ENCODE measurements around the gene GOLGA1. TPM values are rescaled to one million over a fixed set of nuclear protein-coding genes. Genes with fewer than 3 reads are reported as not detected.

Gene GOLGA1
- total RNA-seq, 1 experiment from 2014 or later = 14.2 TPM

GRCh38 chr9:124868511-124869465, 72.1 kb downstream of the GOLGA1 start:
- Histone ChIP-seq H3K4me1 (ENCODE audit: low read length) (peaks cover 53% of the 10 kb centered on the region), H3K4me2 (ENCODE audit: low read depth, low read length, poor library complexity, severe bottlenecking) (peak overlapping the region; percentile 98)

GRCh38 chr9:124863371-124863871, 77.5 kb downstream of the GOLGA1 start:
- H3K4me2 ChIP-seq (ENCODE audit: low read depth, low read length, poor library complexity, severe bottlenecking) = peak overlapping the region; percentile 89
- H2AFZ ChIP-seq (ENCODE audit: low read length) = peak overlapping the region; percentile 6; the same call in 1 of the 2 replicates
- peak overlapping the region; percentile 84 for H3K27ac ChIP-seq (ENCODE audit: low read length)
- H3K9me3 ChIP-seq (ENCODE audit: low read length) = no peaks in the 10 kb centered on the region
- no peaks in the 10 kb centered on the region for H3K27me3 ChIP-seq (ENCODE audit: low read length)
- DNase-seq = peak; percentile 81
- peak overlapping the region; percentile 82; the same call in 1 of the 2 replicates for H3K4me3 ChIP-seq (ENCODE audit: low read length)
- H3K9ac ChIP-seq (ENCODE audit: low read length) = peak overlapping the region; percentile 36
- H3K36me3 ChIP-seq (ENCODE audit: insufficient read depth, low read length) = peaks cover 31% of the 10 kb centered on the region
- H3K4me1 ChIP-seq (ENCODE audit: low read length) = peaks cover 52% of the 10 kb centered on the region
- peaks cover 41% of the 10 kb centered on the region for H3K79me2 ChIP-seq (ENCODE audit: low read length)
- no peaks in the 10 kb centered on the region for H3K9me2 ChIP-seq (replicated peaks; ENCODE audit: insufficient read depth, low read length)
- peaks cover 32% of the 10 kb centered on the region for H4K20me1 ChIP-seq (ENCODE audit: insufficient read depth, low read depth, low read length)

More at GRCh38 chr9:124868511-124869465, 72.1 kb downstream of the GOLGA1 start:
- peak overlapping the region; percentile 100 for H3K9ac ChIP-seq (ENCODE audit: low read length)
- H3K79me2 ChIP-seq (ENCODE audit: low read length) = peaks cover 65% of the 10 kb centered on the region
- no peaks in the 10 kb centered on the region for H3K9me2 ChIP-seq (replicated peaks; ENCODE audit: insufficient read depth, low read length)
- DNase-seq = peak; percentile 96
- H3K27ac ChIP-seq (ENCODE audit: low read length) = peak overlapping the region; percentile 94
- H4K20me1 ChIP-seq (ENCODE audit: insufficient read depth, low read depth, low read length) = peaks cover 34% of the 10 kb centered on the region
- H2AFZ ChIP-seq (ENCODE audit: low read length) = no peak overlapping the region
- no peaks in the 10 kb centered on the region for H3K9me3 ChIP-seq (ENCODE audit: low read length)
- H3K36me3 ChIP-seq (ENCODE audit: insufficient read depth, low read length) = peaks cover 14% of the 10 kb centered on the region
- H3K27me3 ChIP-seq (ENCODE audit: low read length) = no peaks in the 10 kb centered on the region
- peak overlapping the region; percentile 96 for H3K4me3 ChIP-seq (ENCODE audit: low read length)

GRCh38 chr9:124861342-124862229, 79.3 kb downstream of the GOLGA1 start, which contains the start of the genes ARPC5L and RPL35:
ARPC5L (plus strand) TSS chr9:124862130; CDS start chr9:124869291, 7,161 bp downstream.
RPL35 (minus strand) TSS chr9:124861957; CDS start chr9:124861912, 45 bp downstream.
- Histone ChIP-seq H3K9ac (ENCODE audit: low read length) (peak within 1 kb of the TSS; percentile 87), H3K27me3 (ENCODE audit: low read length) (no peaks in the 10 kb centered on the region), H3K36me3 (ENCODE audit: insufficient read depth, low read length) (peaks cover 35% of the 10 kb centered on the region)

DNA sequence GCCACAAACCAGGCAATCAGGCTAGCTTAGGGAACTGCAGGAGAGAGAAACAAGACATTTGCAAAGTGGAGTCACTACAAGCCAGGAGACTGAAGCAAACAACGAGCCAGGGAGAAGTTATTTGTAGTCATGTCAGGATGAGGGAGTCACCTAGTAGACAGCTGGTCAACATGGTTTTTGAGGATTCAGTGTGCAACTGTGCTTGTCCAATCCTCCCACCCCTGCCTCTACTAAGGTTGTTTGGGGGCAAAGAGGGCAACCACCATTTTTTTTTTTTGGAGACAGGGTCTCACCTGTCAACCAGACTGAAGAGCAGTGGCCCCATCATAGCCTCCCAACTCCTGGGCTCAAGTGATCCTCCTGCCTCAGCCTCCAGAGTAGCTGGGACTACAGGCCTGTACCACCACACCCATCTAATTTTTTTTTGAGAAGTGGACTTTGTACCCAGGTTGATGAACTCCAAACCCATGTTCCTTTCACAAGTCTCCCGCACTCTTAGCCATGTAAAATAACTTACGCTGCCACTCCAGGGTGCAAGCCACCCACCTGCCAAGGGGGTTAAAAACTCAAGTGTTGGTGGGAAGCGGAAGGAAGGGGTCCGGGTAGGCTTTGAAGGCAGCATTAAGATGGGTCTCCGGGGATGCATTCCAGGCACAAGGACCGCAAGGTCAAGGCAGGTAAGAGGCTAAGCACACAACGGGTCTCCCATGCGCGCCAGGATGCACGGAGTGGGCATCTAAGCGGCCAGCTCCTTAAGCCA, 80.1 kb downstream of the GOLGA1 start:
- Histone ChIP-seq H3K79me2 (ENCODE audit: low read length) (peaks cover 28% of the 10 kb centered on the region), H4K20me1 (ENCODE audit: insufficient read depth, low read depth, low read length) (peaks cover 46% of the 10 kb centered on the region), H3K27ac (ENCODE audit: low read length) (peak overlapping the region; percentile 80), H3K27me3 (ENCODE audit: low read length) (no peaks in the 10 kb centered on the region), H3K4me2 (ENCODE audit: low read depth, low read length, poor library complexity, severe bottlenecking) (peak overlapping the region; percentile 84), H3K9ac (ENCODE audit: low read length) (peak overlapping the region; percentile 87), H3K36me3 (ENCODE audit: insufficient read depth, low read length) (peaks cover 35% of the 10 kb centered on the region), H3K4me1 (ENCODE audit: low read length) (peaks cover 38% of the 10 kb centered on the region), H3K4me3 (ENCODE audit: low read length) (peak overlapping the region; percentile 82), H3K9me3 (ENCODE audit: low read length) (no peaks in the 10 kb centered on the region), H2AFZ (ENCODE audit: low read length) (no peak overlapping the region), H3K9me2 (replicated peaks; ENCODE audit: insufficient read depth, low read length) (no peaks in the 10 kb centered on the region)
- peak; percentile 50 for DNase-seq

More at GRCh38 chr9:124861342-124862229, 79.3 kb downstream of the GOLGA1 start, which contains the start of the genes ARPC5L and RPL35:
- peak within 1 kb of the TSS; percentile 84 for H3K27ac ChIP-seq (ENCODE audit: low read length)
- H3K79me2 ChIP-seq (ENCODE audit: low read length) = peaks cover 28% of the 10 kb centered on the region
- DNase-seq = peak; percentile 98
- H2AFZ ChIP-seq (ENCODE audit: low read length) = peak within 1 kb of the TSS; percentile 81
- H3K4me2 ChIP-seq (ENCODE audit: low read depth, low read length, poor library complexity, severe bottlenecking) = peak within 1 kb of the TSS; percentile 89
- peaks cover 46% of the 10 kb centered on the region for H4K20me1 ChIP-seq (ENCODE audit: insufficient read depth, low read depth, low read length)
- peaks cover 38% of the 10 kb centered on the region for H3K4me1 ChIP-seq (ENCODE audit: low read length)
- H3K9me3 ChIP-seq (ENCODE audit: low read length) = no peaks in the 10 kb centered on the region
- H3K4me3 ChIP-seq (ENCODE audit: low read length) = peak within 1 kb of the TSS; percentile 82
- H3K9me2 ChIP-seq (replicated peaks; ENCODE audit: insufficient read depth, low read length) = no peaks in the 10 kb centered on the region

DNA sequence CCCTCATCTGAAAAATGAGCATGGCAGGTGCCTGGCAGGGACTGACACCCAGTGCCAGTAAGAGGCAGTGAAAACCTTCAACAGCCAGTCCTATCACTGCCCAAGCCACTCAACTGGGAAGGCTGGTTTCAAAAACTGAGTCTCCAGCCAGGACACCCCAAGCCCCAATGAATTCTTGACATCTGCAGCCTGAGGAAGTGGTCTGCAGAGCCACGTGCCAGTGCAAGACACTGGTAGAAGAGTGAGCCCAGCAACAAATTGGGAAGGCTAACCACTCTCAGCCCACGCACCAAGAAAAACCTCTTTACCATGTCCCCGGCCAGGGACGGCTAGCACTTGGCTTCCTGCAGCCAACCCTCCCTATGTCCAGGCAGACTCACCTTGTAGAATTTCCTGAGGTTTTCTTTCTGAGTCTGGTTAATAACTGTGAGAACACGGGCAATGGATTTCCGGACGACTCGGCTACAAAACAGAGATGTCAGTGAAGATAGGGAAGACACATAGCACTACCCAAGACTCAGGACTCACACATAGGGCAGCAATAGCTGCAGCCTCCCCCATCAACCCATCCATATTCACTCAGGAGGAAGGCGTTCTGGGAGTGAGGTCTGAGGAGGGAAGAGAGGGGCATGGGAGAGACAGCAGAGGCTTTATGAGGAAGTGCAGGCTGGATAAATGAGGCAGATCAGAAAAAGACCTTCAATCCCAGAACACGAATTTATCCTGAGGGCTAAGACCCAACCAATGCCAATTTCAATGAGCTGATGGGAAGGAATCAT, 80.9 kb downstream of the GOLGA1 start:
- peak overlapping the region; percentile 82 for H3K4me3 ChIP-seq (ENCODE audit: low read length)
- peak overlapping the region; percentile 80 for H3K27ac ChIP-seq (ENCODE audit: low read length)
- peaks cover 35% of the 10 kb centered on the region for H3K36me3 ChIP-seq (ENCODE audit: insufficient read depth, low read length)

GRCh38 chr9:124858330-124859046, 82.4 kb downstream of the GOLGA1 start:
- H4K20me1 ChIP-seq (ENCODE audit: insufficient read depth, low read depth, low read length) = peaks cover 46% of the 10 kb centered on the region
- H3K27ac ChIP-seq (ENCODE audit: low read length) = no peak overlapping the region
- no peak overlapping the region for H3K9ac ChIP-seq (ENCODE audit: low read length)
- peaks cover 28% of the 10 kb centered on the region for H3K79me2 ChIP-seq (ENCODE audit: low read length)
- no peak overlapping the region for H2AFZ ChIP-seq (ENCODE audit: low read length)
- H3K36me3 ChIP-seq (ENCODE audit: insufficient read depth, low read length) = peaks cover 35% of the 10 kb centered on the region
- no peak overlapping the region for H3K4me2 ChIP-seq (ENCODE audit: low read depth, low read length, poor library complexity, severe bottlenecking)
- H3K9me3 ChIP-seq (ENCODE audit: low read length) = no peaks in the 10 kb centered on the region
- no peaks in the 10 kb centered on the region for H3K9me2 ChIP-seq (replicated peaks; ENCODE audit: insufficient read depth, low read length)
- H3K4me3 ChIP-seq (ENCODE audit: low read length) = no peak overlapping the region
- peak; percentile 61 for DNase-seq
- H3K27me3 ChIP-seq (ENCODE audit: low read length) = no peaks in the 10 kb centered on the region
- H3K4me1 ChIP-seq (ENCODE audit: low read length) = peaks cover 32% of the 10 kb centered on the region

More for the DNA sequence above, 80.9 kb downstream of the GOLGA1 start:
- no peak for DNase-seq
- Histone ChIP-seq H3K4me1 (ENCODE audit: low read length) (peaks cover 38% of the 10 kb centered on the region), H3K9me3 (ENCODE audit: low read length) (no peaks in the 10 kb centered on the region), H3K27me3 (ENCODE audit: low read length) (no peaks in the 10 kb centered on the region), H3K4me2 (ENCODE audit: low read depth, low read length, poor library complexity, severe bottlenecking) (peak overlapping the region; percentile 84), H3K9me2 (replicated peaks; ENCODE audit: insufficient read depth, low read length) (no peaks in the 10 kb centered on the region), H3K79me2 (ENCODE audit: low read length) (peaks cover 28% of the 10 kb centered on the region), H4K20me1 (ENCODE audit: insufficient read depth, low read depth, low read length) (peaks cover 46% of the 10 kb centered on the region), H3K9ac (ENCODE audit: low read length) (peak overlapping the region; percentile 87), H2AFZ (ENCODE audit: low read length) (no peak overlapping the region)
